HCT116 (cell line): Measurements from ENCODE around the gene HDAC8. TPM values are rescaled to one million over a fixed set of nuclear protein-coding genes. Genes with fewer than 3 reads are reported as not detected.

Experiments used
- ATAC-seq: fragments of 200-7000 bp; cut with Tn5 transposase; 2 replicates; pipeline ENCODE4 v1.9.1; 2020; ENCODE audit warnings: mild to moderate bottlenecking, moderate library complexity
- BruUV-seq: library from RNA; stranded (reverse); fragments of 400-500 nt; replicated peaks from 2 replicates; lab custom pipeline; 2021; lab: Mats Ljungman, UMichigan
- CTCF ChIA-PET: fragments of 300-600 bp; sonication (Branson Sonifier 250); formaldehyde crosslinking; loops from one replicate; lab custom pipeline; 2021; ENCODE audit warnings: antibody characterized with exemption; lab: Charles Lee
- POLR2A ChIA-PET: fragments of 300-600, 350-600 bp; sonication (Branson Sonifier 250); formaldehyde crosslinking; loops from one replicate; lab custom pipeline; 2021; ENCODE audit warnings: antibody characterized with exemption; lab: Charles Lee
- RAD21 ChIA-PET, 2 experiments: fragments of 300-600 bp; sonication (Branson Sonifier 250); formaldehyde crosslinking; loops; one replicate each; lab custom pipeline; 2023; ENCODE audit warnings: low total read pairs in 2 of 2; ENCODE audit not compliant: uncharacterized antibody in 2 of 2, unreplicated experiment in 2 of 2, low non-redundant PET in 1 of 2; lab: Charles Lee
- DNase-seq: peaks from one replicate; pipeline ENCODE4 v3.0.0-alpha.2; 2010; ENCODE audit warnings: low read depth, low spot score
- H2AFZ ChIP-seq: fragments of 200-600 bp; shearing (Covaris generic), sonication (generic); 2 replicates; pipeline ENCODE4 v1.6.1; 2017; ENCODE audit warnings: low read depth, mixed run types, mixed read lengths, antibody characterized with exemption, low read length; ENCODE audit not compliant: poor library complexity, severe bottlenecking
- H3K27ac ChIP-seq: 2 replicates; pipeline ENCODE4 v1.5.1; 2012; ENCODE audit warnings: low read depth, low read length
- H3K27me3 ChIP-seq: fragments of 200-600 bp; sonication (generic); 2 replicates; pipeline ENCODE4 v1.6.1; 2016; ENCODE audit warnings: mixed run types, low read length, mixed read lengths; ENCODE audit not compliant: insufficient read depth
- H3K36me3 ChIP-seq, 2 experiments: fragments of 200-500 bp in 1 of 2; fragments of 200-600 bp in 1 of 2; sonication (Bioruptor generic) in 1 of 2; sonication (generic) in 1 of 2; 2 replicates each; pipeline versions ENCODE4 v1.5.1 to v1.6.1; 2014 to 2016; ENCODE audit warnings: low read length in 2 of 2, inconsistent platforms in 1 of 2, mixed read lengths in 1 of 2, mixed run types in 1 of 2; ENCODE audit not compliant: insufficient read depth in 2 of 2, control insufficient read depth in 1 of 2
- H3K4me1 ChIP-seq, 2 experiments: fragments of 200-600 bp in 1 of 2; sonication (generic) in 1 of 2; 2 replicates each; pipeline versions ENCODE4 v1.5.1 to v1.6.1; 2012 to 2017; ENCODE audit warnings: low read length in 2 of 2, inconsistent platforms in 1 of 2, mild to moderate bottlenecking in 1 of 2, mixed read lengths in 1 of 2, mixed run types in 1 of 2, moderate library complexity in 1 of 2; ENCODE audit not compliant: insufficient read depth in 2 of 2, control insufficient read depth in 1 of 2
- H3K4me2 ChIP-seq: fragments of 200-600 bp; sonication (generic); 2 replicates; pipeline ENCODE4 v1.6.1; 2017; ENCODE audit warnings: mixed run types, low read length, mixed read lengths
- H3K4me3 ChIP-seq, 2 experiments: fragments of 200-600 bp in 1 of 2; sonication (generic) in 1 of 2; replicated peaks in 1 of 2; 2 replicates each; pipeline ENCODE4 v1.5.1; 2011 to 2016; ENCODE audit warnings: low read length in 2 of 2, control low read depth in 1 of 2, low read depth in 1 of 2, mild to moderate bottlenecking in 1 of 2, mixed read lengths in 1 of 2, mixed run types in 1 of 2
- H3K79me2 ChIP-seq: fragments of 200-600 bp; sonication (generic); 2 replicates; pipeline ENCODE4 v1.6.1; 2017; ENCODE audit warnings: mild to moderate bottlenecking, mixed run types, low read length, moderate library complexity, mixed read lengths; ENCODE audit not compliant: insufficient read depth
- H3K9ac ChIP-seq: fragments of 200-600 bp; sonication (generic); 2 replicates; pipeline ENCODE4 v1.6.1; 2016; ENCODE audit warnings: low read length, mixed read lengths
- H3K9me2 ChIP-seq: fragments of 200-600 bp; sonication (generic), shearing (Covaris generic); 2 replicates; pipeline ENCODE4 v1.6.1; 2017; ENCODE audit warnings: mixed run types, mild to moderate bottlenecking, moderate library complexity; ENCODE audit not compliant: insufficient read depth
- H3K9me3 ChIP-seq, 2 experiments: fragments of 200-500 bp in 1 of 2; fragments of 200-600 bp in 1 of 2; sonication (Bioruptor generic) in 1 of 2; sonication (generic) in 1 of 2; 2 replicates each; pipeline ENCODE4 v1.6.1; 2014 to 2017; ENCODE audit warnings: low read length in 2 of 2, mixed read lengths in 2 of 2, inconsistent platforms in 1 of 2, low read depth in 1 of 2, mild to moderate bottlenecking in 1 of 2, mixed run types in 1 of 2, moderate library complexity in 1 of 2; ENCODE audit not compliant: control insufficient read depth in 1 of 2, insufficient read depth in 1 of 2
- H4K20me1 ChIP-seq: fragments of 200-600 bp; sonication (generic), shearing (Covaris generic); 2 replicates; pipeline ENCODE4 v1.6.1; 2017; ENCODE audit warnings: mixed run types, mild to moderate bottlenecking, moderate library complexity; ENCODE audit not compliant: insufficient read depth
- CBX3 ChIP-seq: IDR thresholded peaks from 2 replicates; pipeline ENCODE4 v1.6.1; 2012; ENCODE audit warnings: low read depth
- CEBPB ChIP-seq: IDR thresholded peaks from 2 replicates; pipeline ENCODE4 v1.6.1; 2012; ENCODE audit warnings: low read depth
- EGR1 ChIP-seq: IDR thresholded peaks from 2 replicates; pipeline ENCODE4 v1.6.1; 2012; ENCODE audit warnings: low read depth
- ELF1 ChIP-seq: IDR thresholded peaks from 2 replicates; pipeline ENCODE4 v1.6.1; 2012; ENCODE audit warnings: low read depth, borderline replicate concordance
- EZH2 ChIP-seq: fragments of 200-600 bp; sonication (generic); IDR thresholded peaks from 2 replicates; pipeline ENCODE4 v1.6.1; 2017; ENCODE audit warnings: antibody characterized with exemption, mixed run types
- EZH2phosphoT487 ChIP-seq: fragments of 200-600 bp; IDR thresholded peaks from 2 replicates; pipeline ENCODE4 v1.6.1; 2018; ENCODE audit warnings: antibody characterized with exemption, borderline replicate concordance
- FOSL1 ChIP-seq: IDR thresholded peaks from 2 replicates; pipeline ENCODE4 v1.6.1; 2012; ENCODE audit warnings: low read depth
- RAD21 ChIP-seq: IDR thresholded peaks from 2 replicates; pipeline ENCODE4 v1.6.1; 2012; ENCODE audit warnings: low read depth, mild to moderate bottlenecking
- SIN3A ChIP-seq: IDR thresholded peaks from 2 replicates; pipeline ENCODE4 v1.6.1; 2012; ENCODE audit warnings: low read depth
- TCF7L2 ChIP-seq: IDR thresholded peaks from 2 replicates; pipeline ENCODE4 v1.7.0; 2011; ENCODE audit warnings: borderline replicate concordance, inconsistent platforms; ENCODE audit not compliant: insufficient read depth, insufficient read length; ENCODE audit errors: extremely low read depth
- YY1 ChIP-seq: IDR thresholded peaks from 2 replicates; pipeline ENCODE4 v1.6.1; 2011; ENCODE audit warnings: low read length, low read depth, moderate library complexity, mild to moderate bottlenecking; ENCODE audit not compliant: insufficient replicate concordance; ENCODE audit errors: extremely low read depth
- intact Hi-C: fragments of 100-400 bp; cut with micrococcal nuclease; formaldehyde crosslinking; loops from 2 replicates; pipeline ENCODE4 v1.10.0; 2022
- total RNA-seq: library from RNA; stranded (reverse); gene quantifications from one replicate; pipeline ENCODE4 v1.2.1, GENCODE V29; 2021; ENCODE audit not compliant: unreplicated experiment
- TF ChIP-seq, protein P1 (sequence below), 3 experiments: fragments of 200-600 bp in 1 of 3; sonication (generic) in 1 of 3; IDR thresholded peaks in 2 of 3; conservative IDR thresholded peaks in 1 of 3; 2 replicates each; pipeline ENCODE4 v1.5.1; 2012 to 2017; ENCODE audit warnings: low read depth in 2 of 3, low read length in 2 of 3, antibody characterized with exemption in 1 of 3, borderline replicate concordance in 1 of 3, control low read depth in 1 of 3, mild to moderate bottlenecking in 1 of 3, mixed read lengths in 1 of 3, mixed run types in 1 of 3, moderate library complexity in 1 of 3; ENCODE audit not compliant: insufficient read depth in 1 of 3
- TF ChIP-seq, protein P2 (sequence below): IDR thresholded peaks from 2 replicates; pipeline ENCODE4 v1.6.1; 2012; ENCODE audit warnings: low read depth
- TF ChIP-seq, protein P3 (sequence below): IDR thresholded peaks from 2 replicates; pipeline ENCODE4 v1.6.1; 2012

Gene HDAC8
- total RNA-seq, 1 experiment from 2014 or later: 24.1 TPM

DNA sequence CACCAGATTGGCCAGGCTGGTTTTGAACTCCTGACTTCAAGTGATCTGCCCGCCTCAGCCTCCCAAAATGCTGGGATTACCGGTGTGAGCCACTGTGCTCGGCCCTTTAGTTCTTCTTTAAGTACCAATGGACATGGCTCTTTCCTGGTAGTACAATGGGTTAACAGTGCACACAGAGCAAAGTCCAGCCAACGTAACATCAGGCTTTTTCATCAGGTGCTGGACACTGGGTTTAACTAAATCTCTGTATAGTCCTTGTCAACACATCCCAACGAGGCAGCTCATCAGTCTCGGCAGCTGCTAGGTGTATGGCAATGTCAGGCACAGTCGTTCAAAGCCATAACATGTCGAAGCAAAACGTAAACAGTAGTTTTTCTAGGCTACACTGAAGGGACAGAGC lies 93.8 kb downstream of the HDAC8 start:
- H4K20me1 ChIP-seq: no peaks in the 10 kb centered on the region
- ATAC-seq: no peak
- no peaks in the 10 kb centered on the region for H3K9me3 ChIP-seq
- no peak overlapping the region for H3K9ac ChIP-seq
- no peaks in the 10 kb centered on the region for H3K79me2 ChIP-seq
- CTCF ChIA-PET: no interaction called here
- no peak overlapping the region for H3K4me3 ChIP-seq
- TF ChIP-seq CBX3: no peak
- TF ChIP-seq ELF1: no peak
- TF ChIP-seq, all 23 proteins: peak for 0
- ChIA-PET POLR2A (no interaction called here), RAD21 (no interaction called here)
- Histone ChIP-seq H2AFZ (no peak overlapping the region), H3K9me2 (no peaks in the 10 kb centered on the region), H3K27me3 (no peaks in the 10 kb centered on the region), H3K4me1 (no peaks in the 10 kb centered on the region; a peak in 2 of 4 replicates), H3K4me2 (no peak overlapping the region), H3K27ac (no peak overlapping the region), H3K36me3 (no peaks in the 10 kb centered on the region)
- no peak for DNase-seq
- intact Hi-C loops: no loop called here
- no TSS peak for BruUV-seq

DNA sequence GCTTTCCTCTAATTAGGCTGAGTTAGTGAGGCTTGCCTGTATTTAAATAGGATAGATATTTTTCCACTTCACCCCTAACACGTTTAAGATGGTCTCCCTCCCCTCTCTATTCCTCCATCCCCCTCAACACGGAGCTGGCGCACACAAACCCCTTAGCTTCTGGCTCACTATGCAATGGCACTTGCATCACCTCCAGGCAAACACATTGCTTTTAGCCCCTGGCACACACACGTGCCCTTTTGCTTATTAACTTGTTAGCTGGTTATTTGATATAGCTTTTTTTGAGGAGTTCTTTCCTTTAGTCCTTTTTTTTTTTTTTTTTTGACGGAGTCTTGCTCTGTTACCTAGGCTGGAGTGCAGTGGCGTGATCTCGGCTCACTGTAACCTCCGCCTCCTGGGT lies 94.3 kb downstream of the HDAC8 start:
- H3K9ac ChIP-seq: no peak overlapping the region
- H3K9me3 ChIP-seq: no peaks in the 10 kb centered on the region
- H3K27me3 ChIP-seq: no peaks in the 10 kb centered on the region
- ChIA-PET RAD21 (no interaction called here), POLR2A (no interaction called here), CTCF (no interaction called here)
- H3K36me3 ChIP-seq: no peaks in the 10 kb centered on the region
- BruUV-seq: no TSS peak
- intact Hi-C loops: no loop called here
- H2AFZ ChIP-seq: no peak overlapping the region
- H3K4me3 ChIP-seq: no peak overlapping the region
- no peak overlapping the region for H3K27ac ChIP-seq
- H3K79me2 ChIP-seq: no peaks in the 10 kb centered on the region
- no peak overlapping the region for H3K4me2 ChIP-seq
- H3K9me2 ChIP-seq: no peaks in the 10 kb centered on the region
- ATAC-seq: no peak
- no peaks in the 10 kb centered on the region; a peak in 2 of 4 replicates for H3K4me1 ChIP-seq
- no peaks in the 10 kb centered on the region for H4K20me1 ChIP-seq
- DNase-seq: no peak
- TF ChIP-seq YY1: no peak
- TF ChIP-seq FOSL1: no peak
- TF ChIP-seq, protein P1, sequence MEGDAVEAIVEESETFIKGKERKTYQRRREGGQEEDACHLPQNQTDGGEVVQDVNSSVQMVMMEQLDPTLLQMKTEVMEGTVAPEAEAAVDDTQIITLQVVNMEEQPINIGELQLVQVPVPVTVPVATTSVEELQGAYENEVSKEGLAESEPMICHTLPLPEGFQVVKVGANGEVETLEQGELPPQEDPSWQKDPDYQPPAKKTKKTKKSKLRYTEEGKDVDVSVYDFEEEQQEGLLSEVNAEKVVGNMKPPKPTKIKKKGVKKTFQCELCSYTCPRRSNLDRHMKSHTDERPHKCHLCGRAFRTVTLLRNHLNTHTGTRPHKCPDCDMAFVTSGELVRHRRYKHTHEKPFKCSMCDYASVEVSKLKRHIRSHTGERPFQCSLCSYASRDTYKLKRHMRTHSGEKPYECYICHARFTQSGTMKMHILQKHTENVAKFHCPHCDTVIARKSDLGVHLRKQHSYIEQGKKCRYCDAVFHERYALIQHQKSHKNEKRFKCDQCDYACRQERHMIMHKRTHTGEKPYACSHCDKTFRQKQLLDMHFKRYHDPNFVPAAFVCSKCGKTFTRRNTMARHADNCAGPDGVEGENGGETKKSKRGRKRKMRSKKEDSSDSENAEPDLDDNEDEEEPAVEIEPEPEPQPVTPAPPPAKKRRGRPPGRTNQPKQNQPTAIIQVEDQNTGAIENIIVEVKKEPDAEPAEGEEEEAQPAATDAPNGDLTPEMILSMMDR (IDR thresholded peaks at IDR 0.05 in 2 of 3, conservative IDR thresholded peaks at IDR 0.05 in 1 of 3; ENCODE audit: borderline replicate concordance in 1 of 3, insufficient read depth in 1 of 3, low read depth in 2 of 3, low read length in 2 of 3): no peak
- TF ChIP-seq, protein P2, sequence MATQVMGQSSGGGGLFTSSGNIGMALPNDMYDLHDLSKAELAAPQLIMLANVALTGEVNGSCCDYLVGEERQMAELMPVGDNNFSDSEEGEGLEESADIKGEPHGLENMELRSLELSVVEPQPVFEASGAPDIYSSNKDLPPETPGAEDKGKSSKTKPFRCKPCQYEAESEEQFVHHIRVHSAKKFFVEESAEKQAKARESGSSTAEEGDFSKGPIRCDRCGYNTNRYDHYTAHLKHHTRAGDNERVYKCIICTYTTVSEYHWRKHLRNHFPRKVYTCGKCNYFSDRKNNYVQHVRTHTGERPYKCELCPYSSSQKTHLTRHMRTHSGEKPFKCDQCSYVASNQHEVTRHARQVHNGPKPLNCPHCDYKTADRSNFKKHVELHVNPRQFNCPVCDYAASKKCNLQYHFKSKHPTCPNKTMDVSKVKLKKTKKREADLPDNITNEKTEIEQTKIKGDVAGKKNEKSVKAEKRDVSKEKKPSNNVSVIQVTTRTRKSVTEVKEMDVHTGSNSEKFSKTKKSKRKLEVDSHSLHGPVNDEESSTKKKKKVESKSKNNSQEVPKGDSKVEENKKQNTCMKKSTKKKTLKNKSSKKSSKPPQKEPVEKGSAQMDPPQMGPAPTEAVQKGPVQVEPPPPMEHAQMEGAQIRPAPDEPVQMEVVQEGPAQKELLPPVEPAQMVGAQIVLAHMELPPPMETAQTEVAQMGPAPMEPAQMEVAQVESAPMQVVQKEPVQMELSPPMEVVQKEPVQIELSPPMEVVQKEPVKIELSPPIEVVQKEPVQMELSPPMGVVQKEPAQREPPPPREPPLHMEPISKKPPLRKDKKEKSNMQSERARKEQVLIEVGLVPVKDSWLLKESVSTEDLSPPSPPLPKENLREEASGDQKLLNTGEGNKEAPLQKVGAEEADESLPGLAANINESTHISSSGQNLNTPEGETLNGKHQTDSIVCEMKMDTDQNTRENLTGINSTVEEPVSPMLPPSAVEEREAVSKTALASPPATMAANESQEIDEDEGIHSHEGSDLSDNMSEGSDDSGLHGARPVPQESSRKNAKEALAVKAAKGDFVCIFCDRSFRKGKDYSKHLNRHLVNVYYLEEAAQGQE: no peak
- TF ChIP-seq, protein P3, sequence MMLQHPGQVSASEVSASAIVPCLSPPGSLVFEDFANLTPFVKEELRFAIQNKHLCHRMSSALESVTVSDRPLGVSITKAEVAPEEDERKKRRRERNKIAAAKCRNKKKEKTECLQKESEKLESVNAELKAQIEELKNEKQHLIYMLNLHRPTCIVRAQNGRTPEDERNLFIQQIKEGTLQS: no peak
- no peak for TF ChIP-seq EZH2phosphoT487
- no peak for TF ChIP-seq CEBPB
- no peak for TF ChIP-seq EGR1
- no peak for TF ChIP-seq RAD21
- TF ChIP-seq TCF7L2: no peak
- TF ChIP-seq EZH2: no peak
- no peak for TF ChIP-seq SIN3A
- no peak for TF ChIP-seq ELF1
